ENCODE measurements around the gene PI4K2A. TPM values are rescaled to one million over a fixed set of nuclear protein-coding genes. Genes with fewer than 3 reads are reported as not detected.

PI4K2A gene
- total and polyA plus RNA-seq, 2 of the 13 experiments (the other 11 are each of a cell fraction or from before 2014, with no cell fraction given) = 10.9 to 14.3 TPM

- TF ChIP-seq TP53 (CRISPR knock-in tag; conservative IDR thresholded peaks at IDR 0.05) = 0 out of 2 replicates have a peak, but pooled peaks have one; percentile 8
- TF ChIP-seq CEBPB (IDR thresholded peaks at IDR 0.05; ENCODE audit: borderline replicate concordance, low read depth, low read length) = peak; percentile 35; the same call in 1 of the 2 replicates
- TF ChIP-seq PBX2 (CRISPR knock-in tag; IDR thresholded peaks at IDR 0.05) = no peak
- no peak for TF ChIP-seq ZBTB8A (CRISPR knock-in tag; IDR thresholded peaks at IDR 0.05; ENCODE audit: borderline replicate concordance, low read depth)
- no peak for TF ChIP-seq NONO (IDR thresholded peaks at IDR 0.05)
- no peak for TF ChIP-seq NONO (CRISPR knock-in tag; conservative IDR thresholded peaks at IDR 0.05)
- TF ChIP-seq SNAPC5 (CRISPR knock-in tag; IDR thresholded peaks at IDR 0.05; ENCODE audit: borderline replicate concordance) = no peak
- TF ChIP-seq ZSCAN29 (CRISPR knock-in tag; conservative IDR thresholded peaks at IDR 0.05) = no peak
- TF ChIP-seq TEAD2 (CRISPR knock-in tag; IDR thresholded peaks at IDR 0.05) = no peak
- TF ChIP-seq ISL2 (CRISPR knock-in tag; IDR thresholded peaks at IDR 0.05) = no peak
- no peak for TF ChIP-seq TBX2 (CRISPR knock-in tag; IDR thresholded peaks at IDR 0.05; ENCODE audit: borderline replicate concordance)
- 0 out of 2 replicates have a peak, but pooled peaks have one; percentile 61 for TF ChIP-seq FOXO4 (CRISPR knock-in tag; conservative IDR thresholded peaks at IDR 0.05)
- no peak for TF ChIP-seq REPIN1 (CRISPR knock-in tag; IDR thresholded peaks at IDR 0.05; ENCODE audit: borderline replicate concordance, low read depth)
- no peak; the same call in 1 of the 2 replicates for TF ChIP-seq ZFAT (CRISPR knock-in tag; conservative IDR thresholded peaks at IDR 0.05)
- TF ChIP-seq MYPOP (CRISPR knock-in tag; IDR thresholded peaks at IDR 0.05) = no peak
- TF ChIP-seq NCOR1 (IDR thresholded peaks at IDR 0.05; ENCODE audit: borderline replicate concordance, low read length) = 0 out of 2 replicates have a peak, but pooled peaks have one; percentile 4
- TF ChIP-seq BCL6 (CRISPR knock-in tag; IDR thresholded peaks at IDR 0.05) = no peak
- no peak for TF ChIP-seq BCL3 (CRISPR knock-in tag; IDR thresholded peaks at IDR 0.05)
- TF ChIP-seq RAD21 (CRISPR knock-in tag; IDR thresholded peaks at IDR 0.05) = no peak
- TF ChIP-seq ZNF317 (CRISPR knock-in tag; IDR thresholded peaks at IDR 0.05) = no peak
Observed at GRCh38 chr10:97687785-97688781, 47.6 kb downstream of the PI4K2A start (continued).
